Measurements from ENCODE around the gene ASPDH.
"Not testable (repeated sequence)": the region's sequence is repeated elsewhere in the genome, so short reads cannot be mapped to it uniquely, and the experiment has no call there.

Gene ASPDH

DNA sequence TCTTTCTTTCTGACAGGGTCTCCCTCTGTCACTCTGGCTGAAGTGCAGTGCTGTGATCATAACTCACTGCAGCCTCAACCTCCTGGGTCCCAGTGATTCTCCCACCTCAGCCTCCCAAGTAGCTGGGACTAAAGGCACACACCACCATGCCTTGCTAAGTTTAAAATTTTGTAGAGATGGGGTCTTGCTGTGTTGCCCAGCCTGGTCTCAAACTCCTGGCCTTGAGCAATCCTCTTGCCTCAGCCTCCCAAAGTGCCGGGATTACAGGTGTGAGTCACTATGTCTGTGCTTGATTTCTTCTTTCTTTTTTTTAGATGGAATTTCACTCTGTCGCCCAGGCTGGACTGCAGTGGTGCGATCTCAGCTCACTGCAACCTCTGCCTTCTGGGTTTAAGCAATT lies 14.3 kb upstream of the ASPDH start:
- H3K27ac ChIP-seq (ENCODE audit: low read depth, low read length); H3K9ac ChIP-seq (ENCODE audit: low read depth, low read length); H3K4me1 ChIP-seq (ENCODE audit: control insufficient read depth, insufficient read depth, low read length); H3K4me3 ChIP-seq (ENCODE audit: low read depth, low read length); H3K36me3 ChIP-seq (ENCODE audit: control insufficient read depth, insufficient read depth, low read length); H3K27me3 ChIP-seq (ENCODE audit: control insufficient read depth, insufficient read depth, low read length); H3K9me3 ChIP-seq (ENCODE audit: control insufficient read depth, insufficient read depth, low read length): not testable (repeated sequence)

DNA sequence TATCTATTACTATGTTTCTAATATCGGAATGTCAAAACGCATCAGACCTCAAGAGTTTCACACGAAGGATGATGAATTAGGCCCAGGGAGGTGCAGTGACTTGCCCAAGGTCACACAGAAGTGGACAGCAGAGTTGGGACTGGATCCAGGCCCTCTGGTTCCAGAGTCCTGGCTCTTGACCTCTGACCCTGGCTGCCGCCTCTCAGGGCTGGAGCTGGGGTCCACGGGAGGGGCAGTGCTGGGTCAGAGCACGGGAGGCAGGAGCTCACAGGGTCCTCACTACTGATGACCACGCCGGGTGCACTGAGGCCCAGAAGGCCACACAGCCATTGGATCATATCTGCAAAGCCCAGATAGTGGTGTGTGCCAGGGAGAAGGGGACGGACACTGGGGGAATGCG lies 9.2 kb upstream of the ASPDH start:
- no peak overlapping the region for H3K27ac ChIP-seq (ENCODE audit: low read depth, low read length)
- no peaks in the 10 kb centered on the region for H3K36me3 ChIP-seq (ENCODE audit: control insufficient read depth, insufficient read depth, low read length)
- no peaks in the 10 kb centered on the region; the same call in 1 of the 2 replicates for H3K9me3 ChIP-seq (ENCODE audit: control insufficient read depth, insufficient read depth, low read length)
- H3K9ac ChIP-seq (ENCODE audit: low read depth, low read length) = no peak overlapping the region
- no peaks in the 10 kb centered on the region for H3K27me3 ChIP-seq (ENCODE audit: control insufficient read depth, insufficient read depth, low read length)
- no peak overlapping the region for H3K4me3 ChIP-seq (ENCODE audit: low read depth, low read length)
- H3K4me1 ChIP-seq (ENCODE audit: control insufficient read depth, insufficient read depth, low read length) = no peaks in the 10 kb centered on the region

DNA sequence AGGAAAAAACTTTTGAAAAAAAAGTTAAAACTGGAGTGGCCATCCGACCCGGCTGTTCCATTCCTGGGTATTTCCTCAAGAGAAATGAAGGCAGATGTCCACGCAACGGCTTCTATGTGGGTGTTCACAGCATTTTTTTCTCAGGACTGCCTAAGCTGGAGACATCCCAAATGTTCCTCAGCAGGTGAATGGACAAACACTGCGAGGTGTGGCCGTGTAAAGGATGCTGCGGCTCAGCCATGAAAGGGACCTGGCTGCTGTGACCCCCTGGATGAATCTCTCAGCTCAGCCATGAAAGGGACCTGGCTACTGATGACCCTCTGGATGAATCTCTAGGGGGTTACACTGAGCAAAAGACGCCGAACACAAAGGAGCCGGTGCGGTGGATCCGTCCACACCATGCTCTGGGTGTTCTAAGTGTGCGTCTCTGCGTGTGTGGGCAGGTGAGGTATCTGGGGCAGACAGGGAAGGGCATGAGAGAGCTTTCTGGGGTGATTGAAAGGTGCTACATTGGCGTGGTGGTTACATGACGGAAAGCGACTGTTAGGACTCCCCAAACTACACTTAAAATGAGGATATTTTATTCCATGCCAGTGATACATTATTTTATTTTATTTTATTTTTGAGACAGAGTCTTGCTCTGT lies 7.2 kb upstream of the ASPDH start:
- H3K9me3 ChIP-seq (ENCODE audit: control insufficient read depth, insufficient read depth, low read length) = no peaks in the 10 kb centered on the region; the same call in 1 of the 2 replicates
- H3K9ac ChIP-seq (ENCODE audit: low read depth, low read length) = no peak overlapping the region
- no peaks in the 10 kb centered on the region for H3K36me3 ChIP-seq (ENCODE audit: control insufficient read depth, insufficient read depth, low read length)
- no peak overlapping the region for H3K4me3 ChIP-seq (ENCODE audit: low read depth, low read length)
- H3K27me3 ChIP-seq (ENCODE audit: control insufficient read depth, insufficient read depth, low read length) = no peaks in the 10 kb centered on the region
- H3K27ac ChIP-seq (ENCODE audit: low read depth, low read length) = no peak overlapping the region
- no peaks in the 10 kb centered on the region for H3K4me1 ChIP-seq (ENCODE audit: control insufficient read depth, insufficient read depth, low read length)

DNA sequence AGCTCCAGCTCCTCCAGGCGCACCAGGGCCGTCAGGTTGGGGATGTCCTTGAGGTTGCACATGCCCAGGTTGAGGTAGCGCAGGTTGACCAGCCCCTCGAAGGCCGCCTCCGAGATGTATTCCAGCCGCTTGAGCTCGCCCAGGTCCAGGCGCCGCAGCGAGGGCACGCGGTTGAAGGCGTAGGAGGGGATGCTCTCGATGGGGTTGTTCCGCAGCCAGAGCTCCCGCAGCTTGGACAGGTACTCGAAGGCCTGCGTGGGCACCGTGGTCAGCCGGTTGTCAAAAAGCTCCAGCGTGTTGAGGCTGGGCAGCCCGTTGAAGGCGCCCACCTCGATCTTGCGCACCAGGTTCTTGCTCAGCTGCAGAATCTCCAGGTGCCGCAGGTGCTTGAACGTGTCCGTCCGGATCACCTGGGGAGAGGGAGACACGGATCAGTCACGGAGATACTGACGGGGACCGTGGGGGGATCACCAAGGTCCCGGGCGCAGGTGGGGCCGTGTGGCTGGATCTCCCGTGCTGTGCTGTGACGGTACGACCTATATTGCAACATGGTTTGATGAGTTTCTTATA lies 5.4 kb upstream of the ASPDH start:
- Histone ChIP-seq H3K9me3 (ENCODE audit: control insufficient read depth, insufficient read depth, low read length) (no peaks in the 10 kb centered on the region; the same call in 1 of the 2 replicates), H3K27ac (ENCODE audit: low read depth, low read length) (no peak overlapping the region), H3K27me3 (ENCODE audit: control insufficient read depth, insufficient read depth, low read length) (no peaks in the 10 kb centered on the region), H3K4me1 (ENCODE audit: control insufficient read depth, insufficient read depth, low read length) (no peaks in the 10 kb centered on the region), H3K36me3 (ENCODE audit: control insufficient read depth, insufficient read depth, low read length) (no peaks in the 10 kb centered on the region), H3K4me3 (ENCODE audit: low read depth, low read length) (no peak overlapping the region), H3K9ac (ENCODE audit: low read depth, low read length) (no peak overlapping the region)

GRCh38 chr19:50518091-50519005 lies 4.6 kb upstream of the ASPDH start:
- Histone ChIP-seq H3K27ac (ENCODE audit: low read depth, low read length) (no peak overlapping the region), H3K4me3 (ENCODE audit: low read depth, low read length) (no peak overlapping the region), H3K36me3 (ENCODE audit: control insufficient read depth, insufficient read depth, low read length) (no peaks in the 10 kb centered on the region), H3K9ac (ENCODE audit: low read depth, low read length) (no peak overlapping the region), H3K4me1 (ENCODE audit: control insufficient read depth, insufficient read depth, low read length) (no peaks in the 10 kb centered on the region), H3K27me3 (ENCODE audit: control insufficient read depth, insufficient read depth, low read length) (no peaks in the 10 kb centered on the region), H3K9me3 (ENCODE audit: control insufficient read depth, insufficient read depth, low read length) (no peaks in the 10 kb centered on the region; the same call in 1 of the 2 replicates)

DNA sequence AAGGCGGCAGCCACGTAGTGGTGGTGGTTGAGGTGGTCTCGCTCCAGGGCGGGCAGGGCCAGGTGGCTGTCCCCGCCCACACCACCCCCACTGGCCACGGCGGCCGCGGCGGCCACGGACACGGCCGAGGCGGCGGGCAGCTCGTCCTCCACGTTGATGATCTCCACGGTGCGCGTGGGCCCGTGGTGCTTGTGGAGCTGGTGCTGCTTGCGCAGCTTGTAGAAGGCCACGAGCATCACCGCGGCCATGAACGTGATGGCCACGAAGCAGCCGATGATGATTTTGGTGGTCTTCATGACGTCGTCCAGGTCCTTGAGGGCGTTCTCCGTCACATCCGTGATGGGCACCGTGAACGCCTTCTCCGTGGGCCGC lies 4.0 kb upstream of the ASPDH start:
- no peak overlapping the region for H3K9ac ChIP-seq (ENCODE audit: low read depth, low read length)
- H3K9me3 ChIP-seq (ENCODE audit: control insufficient read depth, insufficient read depth, low read length) = no peaks in the 10 kb centered on the region; the same call in 1 of the 2 replicates
- H3K27me3 ChIP-seq (ENCODE audit: control insufficient read depth, insufficient read depth, low read length) = no peaks in the 10 kb centered on the region
- no peaks in the 10 kb centered on the region for H3K4me1 ChIP-seq (ENCODE audit: control insufficient read depth, insufficient read depth, low read length)
- no peak overlapping the region for H3K4me3 ChIP-seq (ENCODE audit: low read depth, low read length)
- no peaks in the 10 kb centered on the region for H3K36me3 ChIP-seq (ENCODE audit: control insufficient read depth, insufficient read depth, low read length)
- H3K27ac ChIP-seq (ENCODE audit: low read depth, low read length) = no peak overlapping the region

- no peak overlapping the region for H3K27ac ChIP-seq (ENCODE audit: low read depth, low read length)
- H3K4me3 ChIP-seq (ENCODE audit: low read depth, low read length) = no peak overlapping the region
- no peak overlapping the region for H3K9ac ChIP-seq (ENCODE audit: low read depth, low read length)
- H3K36me3 ChIP-seq (ENCODE audit: control insufficient read depth, insufficient read depth, low read length) = no peaks in the 10 kb centered on the region
- no peaks in the 10 kb centered on the region for H3K27me3 ChIP-seq (ENCODE audit: control insufficient read depth, insufficient read depth, low read length)
- no peaks in the 10 kb centered on the region for H3K4me1 ChIP-seq (ENCODE audit: control insufficient read depth, insufficient read depth, low read length)
- no peaks in the 10 kb centered on the region; the same call in 1 of the 2 replicates for H3K9me3 ChIP-seq (ENCODE audit: control insufficient read depth, insufficient read depth, low read length)
Measured at GRCh38 chr19:50516964-50517703, 3.4 kb upstream of the ASPDH start.

DNA sequence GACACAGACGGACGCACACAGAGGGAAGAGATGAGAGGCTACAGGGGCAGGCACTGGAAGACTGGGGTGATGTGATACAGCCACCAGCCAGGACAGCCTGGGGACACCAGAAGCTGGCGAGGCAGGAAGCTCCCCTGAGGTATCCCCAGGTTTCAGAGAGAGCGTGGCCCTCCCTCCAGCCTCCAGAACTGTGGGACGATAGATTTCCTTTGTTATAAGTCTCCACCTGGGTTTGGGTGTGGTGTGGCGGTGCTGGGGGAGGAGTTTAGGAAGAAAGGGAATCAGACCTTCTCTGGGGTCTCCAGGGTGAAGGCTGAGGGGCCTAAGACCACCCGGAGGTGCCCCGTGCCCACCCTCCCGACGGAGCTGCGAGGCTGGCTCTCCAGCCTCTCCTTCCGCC lies 2.7 kb upstream of the ASPDH start:
- H3K36me3 ChIP-seq (ENCODE audit: control insufficient read depth, insufficient read depth, low read length) = no peaks in the 10 kb centered on the region
- H3K9me3 ChIP-seq (ENCODE audit: control insufficient read depth, insufficient read depth, low read length) = no peaks in the 10 kb centered on the region; the same call in 1 of the 2 replicates
- no peak overlapping the region for H3K27ac ChIP-seq (ENCODE audit: low read depth, low read length)
- H3K9ac ChIP-seq (ENCODE audit: low read depth, low read length) = no peak overlapping the region
- no peaks in the 10 kb centered on the region for H3K4me1 ChIP-seq (ENCODE audit: control insufficient read depth, insufficient read depth, low read length)
- H3K4me3 ChIP-seq (ENCODE audit: low read depth, low read length) = no peak overlapping the region
- no peaks in the 10 kb centered on the region for H3K27me3 ChIP-seq (ENCODE audit: control insufficient read depth, insufficient read depth, low read length)

DNA sequence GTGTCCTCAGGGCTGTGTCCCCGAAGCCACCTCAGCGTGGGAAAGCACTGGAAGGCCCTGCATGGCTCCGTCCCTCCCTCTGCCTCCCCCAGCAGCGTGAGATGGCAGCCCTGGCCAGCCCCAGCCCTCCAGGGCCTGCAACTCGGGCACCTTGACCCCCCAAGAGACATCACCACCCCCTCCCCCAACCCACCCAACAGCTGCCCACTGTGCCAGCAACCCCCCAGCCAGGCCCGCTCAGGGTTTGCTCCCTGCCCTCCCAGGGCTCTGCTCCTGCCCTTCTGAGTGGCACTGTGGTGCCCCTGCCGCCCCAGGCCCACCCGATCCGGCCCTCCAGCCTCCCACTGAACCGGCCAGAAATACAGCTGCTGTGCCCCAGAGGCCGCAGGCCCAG lies 1.5 kb upstream of the ASPDH start:
- no peak overlapping the region for H3K9ac ChIP-seq (ENCODE audit: low read depth, low read length)
- H3K36me3 ChIP-seq (ENCODE audit: control insufficient read depth, insufficient read depth, low read length) = no peaks in the 10 kb centered on the region
- H3K4me3 ChIP-seq (ENCODE audit: low read depth, low read length) = no peak overlapping the region
- H3K4me1 ChIP-seq (ENCODE audit: control insufficient read depth, insufficient read depth, low read length) = no peaks in the 10 kb centered on the region; the same call in 1 of the 2 replicates
- H3K27ac ChIP-seq (ENCODE audit: low read depth, low read length) = no peak overlapping the region
- no peaks in the 10 kb centered on the region for H3K9me3 ChIP-seq (ENCODE audit: control insufficient read depth, insufficient read depth, low read length)
- H3K27me3 ChIP-seq (ENCODE audit: control insufficient read depth, insufficient read depth, low read length) = no peaks in the 10 kb centered on the region

GRCh38 chr19:50514346-50515167 lies 844 bp upstream of the ASPDH start:
- no peaks in the 10 kb centered on the region; the same call in 1 of the 2 replicates for H3K4me1 ChIP-seq (ENCODE audit: control insufficient read depth, insufficient read depth, low read length)
- no peaks in the 10 kb centered on the region for H3K36me3 ChIP-seq (ENCODE audit: control insufficient read depth, insufficient read depth, low read length)
- H3K9ac ChIP-seq (ENCODE audit: low read depth, low read length) = no peak overlapping the region
- H3K9me3 ChIP-seq (ENCODE audit: control insufficient read depth, insufficient read depth, low read length) = no peaks in the 10 kb centered on the region
- H3K27me3 ChIP-seq (ENCODE audit: control insufficient read depth, insufficient read depth, low read length) = no peaks in the 10 kb centered on the region
- H3K4me3 ChIP-seq (ENCODE audit: low read depth, low read length) = no peak overlapping the region
- no peak overlapping the region for H3K27ac ChIP-seq (ENCODE audit: low read depth, low read length)

All from HUES48 (cell line).